ENCODE measurements around the gene ZBTB3. TPM values are rescaled to one million over a fixed set of nuclear protein-coding genes. Genes with fewer than 3 reads are reported as not detected.
A peak's percentile ranks its signal among the peaks of the same experiment; 100 is the strongest.

ZBTB3 gene
- total and polyA plus RNA-seq, 9 of the 15 experiments (the other 6 are each of a cell fraction or from before 2014, with no cell fraction given), result 1.9 to 10.0 (median 4.9) TPM

DNA sequence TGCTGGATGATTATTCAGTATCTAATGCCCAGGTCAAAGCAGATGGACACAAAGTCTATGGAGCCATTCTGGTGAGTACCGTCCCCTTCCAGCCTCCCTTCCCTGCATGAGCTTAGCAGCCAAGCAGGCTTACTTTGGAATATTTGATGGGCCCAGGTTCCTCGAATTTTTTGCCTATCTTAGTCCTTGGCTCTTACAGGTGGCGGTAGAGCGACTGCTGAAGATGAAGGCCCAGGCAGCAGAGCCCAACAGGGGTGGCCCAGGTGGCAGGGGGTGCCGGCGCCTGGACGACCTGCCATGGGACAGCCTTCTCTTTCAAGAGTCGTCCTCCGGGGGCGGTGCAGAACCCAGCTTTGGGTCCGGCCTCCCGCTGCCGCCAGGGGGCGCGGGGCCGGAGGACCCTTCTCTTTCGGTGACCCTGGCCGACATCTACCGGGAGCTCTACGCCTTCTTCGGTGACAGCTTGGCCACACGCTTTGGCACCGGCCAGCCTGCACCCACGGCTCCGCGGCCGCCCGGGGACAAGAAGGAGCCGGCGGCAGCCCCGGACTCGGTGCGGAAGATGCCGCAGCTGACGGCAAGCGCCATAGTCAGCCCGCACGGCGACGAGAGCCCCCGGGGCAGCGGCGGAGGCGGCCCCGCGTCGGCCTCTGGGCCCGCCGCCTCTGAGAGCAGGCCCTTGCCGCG is 32.5 kb upstream of the ZBTB3 start (continued):
- no peak for TF ChIP-seq SMAD2 (IDR thresholded peaks at IDR 0.05; ENCODE audit: low read depth, low read length)
- no peak for TF ChIP-seq ARNT (IDR thresholded peaks at IDR 0.05)
- TF ChIP-seq PHB (CRISPR knock-in tag; IDR thresholded peaks at IDR 0.05), result peak; percentile 57; the same call in 1 of the 2 replicates
- TF ChIP-seq HEY1 (CRISPR knock-in tag; IDR thresholded peaks at IDR 0.05; ENCODE audit: borderline replicate concordance), result no peak
- no peak for TF ChIP-seq CBX3 (IDR thresholded peaks at IDR 0.05; ENCODE audit: borderline replicate concordance in 1 of 2, low read length in 2 of 2)
- 0 out of 2 replicates have a peak, but pooled peaks have one; percentile 12 for TF ChIP-seq ZNF830 (CRISPR knock-in tag; IDR thresholded peaks at IDR 0.05)
- no peak for TF ChIP-seq ZNF316 (IDR thresholded peaks at IDR 0.05)
- TF ChIP-seq RBM15 (IDR thresholded peaks at IDR 0.05; ENCODE audit: insufficient read depth, low read length), result no peak
- TF ChIP-seq SIN3B (IDR thresholded peaks at IDR 0.05; ENCODE audit: low read depth), result 0 out of 2 replicates have a peak, but pooled peaks have one; percentile 33
- TF ChIP-seq BACH1 (tag; IDR thresholded peaks at IDR 0.05), result no peak
- TF ChIP-seq PATZ1 (CRISPR knock-in tag; IDR thresholded peaks at IDR 0.05; ENCODE audit: borderline replicate concordance), result no peak
- TF ChIP-seq KLF13 (tag; IDR thresholded peaks at IDR 0.05; ENCODE audit: borderline replicate concordance, low read depth), result no peak
- peak; percentile 69 for TF ChIP-seq CREM (IDR thresholded peaks at IDR 0.05; ENCODE audit: low read depth)
- peak; percentile 27; the same call in 1 of the 2 replicates for TF ChIP-seq HDAC6 (IDR thresholded peaks at IDR 0.05; ENCODE audit: low read depth, low read length)
- no peak for TF ChIP-seq FOXM1 (IDR thresholded peaks at IDR 0.05; ENCODE audit: low read depth)
- no peak for TF ChIP-seq FOXM1 (CRISPR knock-in tag; IDR thresholded peaks at IDR 0.05; ENCODE audit: low read depth)
- peak; percentile 11; the same call in 1 of the 2 replicates for TF ChIP-seq MTA3 (IDR thresholded peaks at IDR 0.05; ENCODE audit: borderline replicate concordance)
- no peak for TF ChIP-seq KLF6 (CRISPR knock-in tag; IDR thresholded peaks at IDR 0.05; ENCODE audit: borderline replicate concordance)
- TF ChIP-seq HNRNPLL (IDR thresholded peaks at IDR 0.05; ENCODE audit: low read depth, low read length, poor library complexity, severe bottlenecking), result peak; percentile 87
- TF ChIP-seq NCOA1 (IDR thresholded peaks at IDR 0.05; ENCODE audit: low read depth), result no peak
- peak; percentile 59 for TF ChIP-seq NBN (IDR thresholded peaks at IDR 0.05; ENCODE audit: low read depth)
- TF ChIP-seq CHD1 (IDR thresholded peaks at IDR 0.05; ENCODE audit: low read length), result peak; percentile 90
- TF ChIP-seq MAX (CRISPR knock-in tag; IDR thresholded peaks at IDR 0.05), result no peak
- TF ChIP-seq ZNF586 (CRISPR knock-in tag; conservative IDR thresholded peaks at IDR 0.05), result no peak
- TF ChIP-seq SAP30 (IDR thresholded peaks at IDR 0.05; ENCODE audit: borderline replicate concordance, insufficient read depth, low read depth, low read length, poor library complexity, severe bottlenecking), result peak; percentile 68
- peak; percentile 64 for TF ChIP-seq RB1 (IDR thresholded peaks at IDR 0.05; ENCODE audit: low read depth)
- TF ChIP-seq, protein P1, sequence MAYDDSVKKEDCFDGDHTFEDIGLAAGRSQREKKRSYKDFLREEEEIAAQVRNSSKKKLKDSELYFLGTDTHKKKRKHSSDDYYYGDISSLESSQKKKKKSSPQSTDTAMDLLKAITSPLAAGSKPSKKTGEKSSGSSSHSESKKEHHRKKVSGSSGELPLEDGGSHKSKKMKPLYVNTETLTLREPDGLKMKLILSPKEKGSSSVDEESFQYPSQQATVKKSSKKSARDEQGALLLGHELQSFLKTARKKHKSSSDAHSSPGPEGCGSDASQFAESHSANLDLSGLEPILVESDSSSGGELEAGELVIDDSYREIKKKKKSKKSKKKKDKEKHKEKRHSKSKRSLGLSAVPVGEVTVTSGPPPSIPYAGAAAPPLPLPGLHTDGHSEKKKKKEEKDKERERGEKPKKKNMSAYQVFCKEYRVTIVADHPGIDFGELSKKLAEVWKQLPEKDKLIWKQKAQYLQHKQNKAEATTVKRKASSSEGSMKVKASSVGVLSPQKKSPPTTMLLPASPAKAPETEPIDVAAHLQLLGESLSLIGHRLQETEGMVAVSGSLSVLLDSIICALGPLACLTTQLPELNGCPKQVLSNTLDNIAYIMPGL (CRISPR knock-in tag; IDR thresholded peaks at IDR 0.05), result peak; percentile 93; the same call in 1 of the 2 replicates

Data from K562 (cell line).